HG03432 (cell line): ENCODE measurements around the gene GNS.
"Not testable (repeated sequence)": the region's sequence is repeated elsewhere in the genome, so short reads cannot be mapped to it uniquely, and the experiment has no call there.

Source experiments
- ATAC-seq: cut with Tn5 transposase; IDR thresholded peaks from one replicate; pipeline ENCODE4 v1.9.1; 2021; ENCODE audit warnings: mild to moderate bottlenecking, moderate library complexity; ENCODE audit not compliant: unreplicated experiment

GNS gene

DNA sequence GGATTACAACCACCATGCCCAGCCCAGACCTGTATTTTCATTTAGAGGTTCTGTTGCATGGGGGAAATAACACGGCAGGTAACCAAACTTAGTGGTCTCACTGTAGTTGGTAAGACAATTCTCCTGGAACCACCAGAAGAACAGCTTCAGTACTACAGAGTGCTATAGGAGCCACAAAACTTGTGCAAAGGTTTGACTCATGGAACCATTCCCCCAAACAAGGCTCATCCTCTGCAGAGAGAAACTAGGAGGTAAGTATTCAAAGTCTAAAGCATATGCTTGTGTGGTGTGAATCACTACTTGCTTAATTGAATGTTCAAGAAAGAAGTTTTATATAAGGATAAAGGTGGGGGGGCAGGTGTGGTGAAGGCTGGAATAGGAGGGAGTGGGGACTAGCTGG, 58.7 kb downstream of the GNS start:
- no peak for ATAC-seq

DNA sequence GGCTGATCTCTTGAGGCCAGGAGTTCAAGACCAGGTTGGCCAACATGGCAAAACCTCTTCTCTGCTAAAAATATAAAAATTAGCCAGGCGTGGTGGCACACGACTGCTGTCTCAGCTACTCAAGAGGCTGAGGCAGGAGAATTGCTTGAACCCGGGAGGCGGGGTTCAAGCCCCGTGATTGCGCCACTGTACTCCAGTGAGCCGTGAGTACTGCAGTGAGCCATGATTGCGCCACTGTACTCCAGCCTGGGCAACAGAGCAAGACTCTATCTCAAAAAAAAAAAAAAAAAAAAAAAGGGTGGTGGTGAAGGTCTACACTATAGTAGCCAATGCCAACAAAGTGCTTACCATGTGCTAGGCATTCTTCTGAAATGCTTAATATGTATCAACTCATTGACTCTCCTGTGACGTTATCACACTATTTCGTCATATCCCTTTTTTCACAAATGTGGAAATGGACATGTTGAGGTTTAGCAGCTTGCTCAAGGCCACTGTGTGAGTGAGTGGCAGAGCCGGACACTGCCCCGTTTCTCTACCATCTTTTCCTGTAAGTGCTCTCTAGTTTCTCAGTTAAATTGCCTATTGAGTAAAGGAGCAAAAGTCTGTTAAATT, 59.6 kb downstream of the GNS start:
- no peak for ATAC-seq

DNA sequence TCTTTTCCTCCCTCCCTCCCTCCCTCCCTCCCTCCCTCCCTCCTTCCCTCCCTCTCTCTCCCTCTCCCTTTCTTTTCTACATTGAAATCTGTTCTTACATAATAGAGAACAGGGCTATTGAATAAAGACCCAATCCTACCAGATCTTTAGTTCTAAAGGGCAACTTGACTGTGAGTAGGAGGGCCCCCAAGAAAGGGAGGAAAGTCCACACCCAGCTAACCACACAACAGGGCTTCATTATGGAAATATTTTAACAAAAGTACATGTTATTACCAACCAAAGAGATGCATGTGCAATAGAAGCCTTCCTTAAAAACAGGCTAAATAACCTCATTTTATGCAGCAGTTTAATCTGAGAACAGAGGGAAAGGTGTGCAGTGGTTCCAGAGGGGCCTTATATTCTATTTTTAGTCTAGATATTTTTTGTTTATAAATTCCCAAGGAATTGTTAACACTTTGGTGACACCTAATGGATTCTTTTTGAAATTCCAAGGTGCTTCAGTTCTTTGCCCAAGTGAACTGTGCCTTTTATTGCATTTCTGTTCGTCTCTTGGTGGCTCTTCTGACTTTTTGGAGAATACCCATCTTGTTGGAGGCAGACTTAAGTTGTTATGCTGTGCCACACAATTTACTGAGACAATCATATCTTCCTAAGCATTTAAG, 63.0 kb downstream of the GNS start:
- ATAC-seq, result no peak

DNA sequence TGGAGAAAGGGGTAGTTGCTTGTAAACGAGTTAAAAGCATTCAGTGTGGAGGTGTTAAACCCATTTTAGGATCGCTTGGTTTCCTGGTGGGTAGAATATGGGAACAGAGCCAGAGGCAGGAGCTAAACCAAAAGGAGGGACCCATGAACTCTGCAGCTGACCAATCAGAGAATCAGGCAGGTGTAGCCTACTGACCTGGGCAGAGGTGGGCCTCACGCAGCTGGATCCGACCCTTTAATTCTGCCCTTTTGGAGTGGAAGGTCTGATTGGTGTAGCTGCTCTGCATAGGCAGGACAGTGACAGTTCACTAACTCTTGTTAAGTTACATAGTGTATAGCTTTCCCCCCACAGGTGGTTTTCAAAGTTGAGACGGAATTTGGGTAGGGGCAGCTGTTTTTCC, 63.7 kb downstream of the GNS start:
- no peak for ATAC-seq

DNA sequence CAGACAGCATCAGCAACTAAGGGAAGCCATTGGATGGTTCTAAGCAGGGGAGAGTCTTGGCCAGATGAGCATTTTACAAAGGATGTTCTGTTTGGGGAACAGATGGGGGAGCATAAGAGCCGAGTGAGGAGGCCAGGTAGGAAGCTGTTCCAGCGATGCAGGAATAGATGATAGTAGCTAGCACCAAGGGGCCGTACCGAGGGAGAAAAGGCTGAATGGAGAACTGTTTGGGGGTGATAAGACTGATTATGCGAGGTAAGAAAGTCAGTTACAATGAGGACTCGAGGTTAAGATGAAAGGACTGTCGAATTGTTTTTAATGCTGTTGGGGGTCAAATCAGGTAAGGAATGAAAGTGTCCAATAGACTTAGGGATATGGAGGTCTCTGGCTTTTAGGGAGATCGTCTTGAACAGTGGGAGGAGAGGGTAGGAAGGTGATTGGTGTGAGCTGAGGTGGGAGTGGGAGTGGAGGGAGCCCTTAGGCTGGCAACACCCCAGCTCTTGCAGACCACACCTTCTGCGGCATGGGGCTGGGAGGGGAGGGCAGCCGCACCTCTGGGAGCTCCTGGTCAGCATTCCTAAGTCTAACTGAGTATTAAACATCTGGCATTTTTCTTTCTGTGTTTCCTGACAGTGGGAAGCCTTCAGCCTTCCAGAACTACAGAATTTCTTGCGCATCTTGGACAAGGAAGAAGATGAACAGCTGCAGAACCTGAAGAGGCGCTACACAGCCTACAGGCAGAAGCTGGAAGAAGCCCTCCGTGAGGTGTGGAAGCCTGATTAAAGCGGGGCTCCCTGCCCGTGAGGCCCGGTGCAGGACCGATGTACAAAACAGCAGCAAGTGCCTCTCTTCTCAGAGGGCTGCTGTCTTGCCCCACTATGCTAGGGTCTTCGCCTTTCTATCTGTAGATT, 64.8 kb downstream of the GNS start:
- ATAC-seq, result no peak

DNA sequence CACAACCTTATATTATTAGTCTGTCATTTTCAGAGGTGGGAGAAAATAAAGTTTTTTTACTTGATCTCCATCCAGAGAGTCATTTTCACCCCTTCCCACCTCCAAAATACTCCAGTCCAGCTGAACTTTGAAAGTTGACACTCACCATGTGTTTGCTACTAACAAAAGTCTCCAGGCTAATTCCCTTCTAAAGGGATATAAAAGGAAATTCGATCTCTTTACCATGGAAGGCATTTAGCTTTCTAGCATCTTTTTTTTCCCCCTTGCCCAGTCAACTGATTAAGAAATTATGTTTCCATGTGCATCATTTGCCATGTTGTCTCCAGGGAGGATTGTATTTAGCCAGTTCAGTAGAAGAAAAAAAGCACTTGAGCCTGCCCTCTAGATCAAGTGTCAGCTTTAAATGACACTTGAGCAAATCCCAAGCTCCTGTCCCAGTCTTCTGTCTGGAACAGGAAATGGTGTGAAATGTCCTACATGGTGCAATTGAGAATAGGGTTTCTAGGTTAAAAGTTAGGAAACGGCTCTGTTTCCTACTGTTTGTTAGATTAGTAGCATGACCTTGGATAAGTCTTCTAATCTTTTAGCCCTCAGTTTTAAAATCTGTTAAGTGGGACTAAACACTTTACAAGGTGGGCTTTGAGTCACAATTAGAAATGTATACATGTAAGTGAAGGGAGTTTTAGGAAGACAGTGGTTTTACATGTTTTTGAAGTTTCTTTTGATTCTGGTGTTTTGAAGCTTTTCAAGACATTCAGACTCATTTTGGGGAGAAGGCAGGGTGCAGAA, 67.2 kb downstream of the GNS start:
- ATAC-seq, result no peak

DNA sequence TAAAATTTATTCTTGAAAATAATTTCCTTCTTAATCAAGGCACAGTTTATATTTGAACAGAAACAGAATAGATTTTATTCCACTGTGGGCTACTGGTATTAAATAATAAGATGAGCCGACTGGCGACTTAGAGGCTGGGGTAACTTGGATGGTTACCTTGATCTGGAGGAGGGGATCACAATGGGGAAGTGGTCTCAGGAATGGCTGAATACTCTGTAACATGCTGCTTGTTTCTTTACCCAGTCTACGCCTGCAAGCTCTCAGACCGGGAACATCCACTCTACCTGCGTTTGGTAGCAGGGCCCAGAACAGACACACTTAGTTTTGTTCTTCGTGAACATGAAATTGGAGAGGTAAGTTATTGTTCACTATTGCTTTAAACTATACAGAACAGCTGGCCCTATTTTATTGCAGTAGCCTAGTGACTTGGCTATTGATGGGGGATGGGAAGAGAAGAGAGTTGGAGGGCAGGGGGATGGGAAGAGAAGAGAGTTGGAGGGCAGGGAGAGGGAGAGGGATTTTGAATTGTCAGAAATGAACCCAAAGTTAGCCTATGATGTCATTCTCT, 67.9 kb downstream of the GNS start:
- no peak for ATAC-seq

DNA sequence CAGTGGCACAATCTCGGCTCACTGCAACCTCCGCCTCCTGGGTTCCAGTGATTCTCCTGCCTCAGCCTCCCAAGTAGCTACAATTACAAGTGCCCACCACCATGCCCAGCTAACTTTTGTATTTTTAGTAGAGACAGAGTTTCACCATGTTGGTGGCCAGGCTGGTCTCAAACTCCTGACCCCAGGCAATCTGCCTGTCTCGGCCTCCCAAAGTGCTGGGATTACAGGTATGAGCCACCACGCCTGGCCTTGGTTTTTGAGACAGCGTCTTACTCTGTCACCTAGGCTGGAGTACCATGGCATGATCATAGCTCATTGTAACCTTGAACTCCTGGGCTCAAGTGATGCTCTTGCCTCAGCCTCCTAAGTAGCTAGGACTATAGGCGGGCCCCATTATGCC, 69.0 kb downstream of the GNS start:
- ATAC-seq, result not testable (repeated sequence)

DNA sequence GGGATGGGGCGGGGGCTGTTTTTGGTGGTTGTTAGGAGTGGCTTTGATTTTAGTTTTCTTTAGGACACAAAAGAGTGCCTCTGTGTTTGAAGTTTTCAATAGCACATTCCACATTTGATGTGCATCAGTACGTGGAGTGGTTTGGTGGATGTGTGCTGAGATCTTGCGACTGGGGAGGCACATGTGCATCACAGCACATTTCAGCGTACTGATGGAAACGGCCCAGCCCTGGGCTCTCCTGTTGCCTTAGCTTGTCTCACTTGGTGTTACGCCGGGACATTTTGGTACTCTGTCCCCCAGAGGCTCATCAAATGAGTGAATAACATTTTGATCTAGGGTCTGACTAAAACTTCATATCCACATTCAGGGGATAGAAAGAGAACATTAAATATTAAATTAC, 70.5 kb downstream of the GNS start:
- ATAC-seq, result no peak

DNA sequence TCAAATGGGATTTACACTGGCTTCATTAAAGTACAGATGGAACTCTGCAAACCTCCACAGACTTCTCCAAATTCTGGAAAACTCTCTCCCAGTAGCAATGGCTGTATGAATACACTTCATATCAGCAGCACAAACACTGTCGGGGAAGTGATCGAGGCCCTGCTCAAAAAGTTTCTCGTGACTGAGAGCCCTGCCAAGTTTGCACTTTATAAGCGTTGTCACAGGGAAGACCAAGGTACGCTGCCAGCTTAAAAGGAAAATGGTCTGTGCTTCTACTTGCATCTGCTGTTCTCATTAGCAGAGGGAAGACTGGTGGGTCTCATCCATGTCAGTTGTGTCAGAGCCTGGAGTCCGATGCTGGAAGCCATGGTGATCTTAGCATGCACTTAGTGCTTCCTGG, 71.0 kb downstream of the GNS start:
- ATAC-seq, result no peak

DNA sequence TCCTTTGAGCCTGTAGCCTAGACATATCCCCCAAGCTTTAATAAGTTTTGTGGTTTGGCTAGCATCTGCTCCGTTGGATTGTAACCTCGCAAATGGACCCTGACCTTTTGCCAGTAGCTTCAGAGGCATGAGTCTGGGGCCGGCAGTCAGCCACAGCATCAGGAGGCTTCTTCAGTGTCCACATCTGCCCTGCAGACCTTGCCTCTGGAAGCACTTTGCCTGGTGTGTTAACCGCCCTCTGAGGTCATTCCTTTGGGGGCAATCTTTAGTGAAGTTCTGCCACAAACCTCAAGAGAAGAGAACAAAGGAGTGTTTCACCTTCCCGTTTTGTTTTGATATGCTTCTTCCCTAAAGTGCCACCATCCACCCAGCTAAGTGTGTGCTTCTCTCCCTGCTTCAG, 71.4 kb downstream of the GNS start:
- no peak for ATAC-seq

DNA sequence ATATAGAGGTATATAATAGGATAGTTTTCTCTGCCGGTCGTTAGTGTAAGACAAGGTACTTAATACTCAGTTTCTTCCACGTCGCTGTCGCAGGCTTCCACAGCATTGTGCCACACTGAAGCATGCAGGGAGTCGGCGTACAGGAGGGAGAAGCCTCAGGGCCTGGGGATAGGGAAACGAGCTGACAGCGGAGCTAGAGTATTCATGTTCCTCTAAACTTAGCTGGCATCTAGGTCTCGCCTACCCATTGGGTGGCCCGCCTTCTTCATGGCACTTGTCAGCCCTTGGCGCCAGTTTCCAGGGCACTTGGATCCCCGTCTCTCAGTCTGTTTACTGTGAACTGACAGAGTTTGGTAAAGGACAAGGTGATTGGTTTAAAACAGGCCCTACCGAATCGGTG, 73.6 kb downstream of the GNS start:
- no peak for ATAC-seq

DNA sequence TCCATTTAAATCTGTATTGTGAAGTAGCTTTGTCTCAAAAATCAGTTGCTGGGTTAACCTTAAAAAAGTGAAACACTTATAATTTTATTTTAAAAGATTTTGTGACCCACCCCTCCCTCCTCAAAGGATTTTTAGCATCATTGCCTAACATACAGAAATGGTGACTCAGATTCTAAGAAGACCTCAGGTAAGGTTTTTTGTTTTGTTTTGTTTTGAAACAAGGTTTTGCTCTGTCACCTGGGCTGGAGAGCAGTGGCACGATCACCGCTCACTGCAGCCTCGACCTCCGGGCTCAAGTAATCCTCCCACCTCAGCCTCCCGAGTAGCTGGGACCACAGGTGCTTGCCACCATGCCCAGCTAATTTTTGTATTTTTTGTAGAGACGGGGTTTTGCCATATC, 74.2 kb downstream of the GNS start:
- ATAC-seq, result no peak

DNA sequence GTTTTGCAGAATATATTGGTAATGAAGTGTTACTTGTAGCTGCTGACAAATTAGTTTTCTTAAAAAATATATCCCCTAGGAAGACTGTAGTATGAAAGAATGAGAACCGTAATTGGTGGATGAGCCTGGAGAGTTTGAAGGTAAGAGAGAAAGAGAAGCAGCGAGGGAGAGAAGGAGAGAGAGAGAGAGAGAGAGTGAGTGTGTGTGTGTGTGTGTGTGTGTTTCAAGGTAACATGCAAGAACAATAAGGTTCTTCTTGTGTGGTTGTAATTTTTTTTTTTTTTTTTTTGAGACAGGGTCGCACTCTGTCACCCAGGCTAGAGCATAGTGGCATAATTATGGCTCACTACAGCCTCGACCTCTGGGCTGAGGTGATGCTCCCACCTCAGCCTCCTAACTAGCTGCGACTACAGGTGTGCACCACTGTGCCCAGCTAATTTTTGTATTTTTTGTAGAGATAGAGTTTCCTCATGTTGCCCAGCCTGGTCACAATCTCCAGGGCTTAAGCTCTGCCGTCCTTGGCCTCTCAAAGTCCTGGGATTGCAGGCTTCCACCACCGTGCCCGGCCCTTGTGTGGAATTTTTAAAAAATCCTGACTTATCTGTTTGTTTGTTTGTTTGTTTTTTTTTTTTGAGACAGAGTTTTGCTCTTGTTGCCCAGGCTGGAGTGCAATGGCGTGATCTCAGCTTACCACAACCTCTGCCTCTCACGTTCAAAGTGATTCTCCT, 75.2 kb downstream of the GNS start:
- no peak for ATAC-seq

DNA sequence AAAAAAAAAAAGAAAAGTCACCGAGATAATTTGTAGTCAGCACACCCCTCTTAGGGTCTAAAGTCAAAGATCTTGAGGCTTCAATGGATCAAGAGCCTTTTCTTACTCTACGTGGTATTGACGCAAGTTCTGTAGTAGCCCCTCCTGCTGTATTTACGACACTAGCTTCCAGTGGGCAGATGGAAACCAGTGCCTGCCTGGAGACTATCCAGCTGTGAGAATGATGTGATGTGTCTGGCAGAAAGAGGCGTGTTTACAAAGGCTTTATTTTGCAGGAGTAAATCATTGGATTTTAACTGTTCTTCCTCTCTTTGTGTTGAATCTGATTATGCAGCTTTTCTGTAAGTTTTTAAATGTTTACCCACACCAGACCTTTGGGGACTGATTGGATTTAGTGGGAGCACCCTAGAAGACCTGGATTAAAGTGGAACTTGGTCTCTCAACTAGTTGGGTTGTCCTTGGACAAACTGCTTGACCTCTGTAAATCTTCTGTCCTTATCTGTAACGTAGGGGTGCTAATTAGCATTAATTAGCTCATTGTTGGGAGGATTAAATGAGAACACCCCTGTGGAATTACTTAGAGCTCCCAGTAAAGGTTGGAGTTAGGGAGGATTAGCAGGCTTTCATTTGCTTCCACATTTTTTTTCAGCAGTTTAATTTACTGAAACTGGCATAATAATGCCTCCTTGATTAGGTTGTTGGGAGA, 76.5 kb downstream of the GNS start:
- ATAC-seq, result no peak

DNA sequence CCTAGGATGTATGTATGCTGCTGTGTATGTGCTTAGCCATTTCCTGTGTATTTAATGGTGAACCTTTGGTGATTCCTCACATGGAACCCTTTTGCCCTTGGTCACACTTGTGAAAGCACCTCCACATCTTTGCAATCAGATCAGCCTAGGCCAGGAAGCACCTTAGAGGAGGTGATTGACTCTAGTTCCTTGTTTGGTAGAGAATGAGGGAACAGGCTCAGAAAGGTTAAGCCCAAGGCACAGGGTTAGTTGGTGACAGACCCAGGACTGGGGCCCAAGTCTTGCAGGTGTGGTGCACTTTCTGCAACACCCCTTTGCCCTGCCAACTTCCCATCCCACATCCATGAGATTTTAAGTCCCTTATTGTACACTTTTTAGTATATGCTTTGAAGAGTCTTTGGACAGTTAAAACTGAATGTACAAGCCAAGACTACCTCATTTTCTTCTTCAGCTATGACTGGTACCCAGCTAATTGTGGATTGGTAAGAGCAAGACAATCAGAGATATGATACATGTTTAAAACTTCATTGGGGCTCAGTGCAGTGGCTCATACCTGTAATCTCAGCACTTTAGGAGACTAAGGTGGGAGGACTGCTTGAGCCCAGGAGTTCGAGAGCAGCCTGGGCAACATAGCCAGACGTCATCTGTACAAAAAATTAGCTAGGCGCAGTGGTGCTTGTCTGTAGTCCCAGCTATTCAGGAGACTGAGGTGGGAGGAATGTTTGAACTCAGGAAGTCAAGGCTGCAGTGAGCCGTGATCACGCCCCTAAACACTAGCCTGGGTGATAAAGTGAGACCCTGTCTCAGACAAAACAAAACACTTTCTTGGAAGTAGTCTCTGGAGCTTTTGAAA, 77.8 kb downstream of the GNS start:
- ATAC-seq, result peak; percentile 42

DNA sequence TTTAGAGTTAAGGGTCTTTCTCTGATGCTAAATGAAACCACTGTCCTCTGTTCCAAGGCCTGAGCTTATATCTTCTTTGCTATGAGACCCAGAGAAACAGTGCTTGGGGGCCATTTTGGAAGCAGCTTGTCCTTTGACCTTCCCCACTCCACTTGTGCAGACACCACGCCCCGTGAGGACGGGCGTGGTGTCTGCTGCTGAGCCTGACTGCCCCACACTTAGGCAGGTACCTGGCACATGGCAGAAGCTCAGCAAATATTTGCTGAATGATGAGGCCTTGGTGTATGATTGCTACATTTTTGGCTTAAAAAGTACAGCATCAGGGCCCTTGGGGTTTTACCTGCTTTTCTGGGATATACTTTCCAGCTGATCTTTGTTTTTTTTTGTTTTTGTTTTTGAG, 79.0 kb downstream of the GNS start:
- ATAC-seq, result no peak

DNA sequence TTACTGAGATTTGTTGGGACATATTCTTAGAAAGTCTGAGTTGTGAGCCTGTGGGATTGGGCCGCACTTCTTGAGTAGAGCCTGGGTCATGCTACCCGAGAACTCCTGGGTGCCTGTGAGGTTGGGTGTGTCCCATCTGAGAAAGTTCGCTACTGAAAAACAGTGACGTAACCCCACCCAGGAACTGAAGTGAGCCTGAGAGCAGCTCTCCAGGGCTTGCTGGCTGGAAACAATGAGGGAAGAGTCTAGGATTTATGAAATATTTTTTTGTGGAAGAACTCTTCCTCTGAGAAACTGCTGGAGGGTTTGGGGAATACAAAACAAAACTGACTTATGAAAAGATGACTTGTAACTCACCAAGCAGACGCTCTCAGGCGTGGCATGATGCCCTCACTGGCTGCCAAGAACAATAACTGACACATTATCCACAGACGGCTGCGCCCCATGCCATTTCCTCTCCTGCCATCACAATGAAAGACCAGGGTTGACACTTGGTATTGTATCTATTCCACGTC, 79.7 kb downstream of the GNS start:
- ATAC-seq, result peak; percentile 34
